Mammary epithelial cell (primary cell): ENCODE data around the gene JMJD7.

Experiments used
- EZH2 ChIP-seq: IDR thresholded peaks from 2 replicates; pipeline ENCODE4 v1.6.1; 2012; ENCODE audit warnings: low read length, inconsistent platforms, borderline replicate concordance
- TF ChIP-seq, protein P1 (sequence below), 2 donors: IDR thresholded peaks in 1 of 2; conservative IDR thresholded peaks in 1 of 2; 2 replicates each; pipeline ENCODE4 v1.5.1; 2011 to 2012; ENCODE audit warnings: inconsistent platforms in 2 of 2, low read length in 2 of 2, mild to moderate bottlenecking in 2 of 2, control low read depth in 1 of 2, low read depth in 1 of 2; ENCODE audit not compliant: insufficient read depth in 1 of 2; ENCODE audit errors: extremely low read depth in 1 of 2

DNA sequence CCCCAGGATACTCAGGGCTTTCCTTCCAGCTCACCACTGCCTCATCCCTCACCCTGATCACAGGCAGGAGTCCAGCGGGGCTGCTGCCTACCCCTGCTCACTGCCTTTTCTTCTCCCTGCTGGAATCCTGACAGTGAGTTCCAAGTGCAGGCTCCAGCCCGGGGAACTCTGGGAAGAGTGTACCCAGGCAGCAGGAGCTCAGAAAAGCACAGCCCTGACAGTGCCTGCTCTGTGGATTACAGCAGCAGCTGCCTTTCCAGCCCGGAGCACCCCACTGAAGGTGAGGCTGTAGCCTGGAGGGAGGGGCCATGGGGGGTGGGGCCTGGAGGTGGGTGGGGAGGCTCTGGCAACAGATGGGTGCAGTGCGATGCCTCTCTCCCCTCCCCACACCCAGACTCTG is 6.1 kb upstream of the JMJD7 start:
- TF ChIP-seq, protein P1, sequence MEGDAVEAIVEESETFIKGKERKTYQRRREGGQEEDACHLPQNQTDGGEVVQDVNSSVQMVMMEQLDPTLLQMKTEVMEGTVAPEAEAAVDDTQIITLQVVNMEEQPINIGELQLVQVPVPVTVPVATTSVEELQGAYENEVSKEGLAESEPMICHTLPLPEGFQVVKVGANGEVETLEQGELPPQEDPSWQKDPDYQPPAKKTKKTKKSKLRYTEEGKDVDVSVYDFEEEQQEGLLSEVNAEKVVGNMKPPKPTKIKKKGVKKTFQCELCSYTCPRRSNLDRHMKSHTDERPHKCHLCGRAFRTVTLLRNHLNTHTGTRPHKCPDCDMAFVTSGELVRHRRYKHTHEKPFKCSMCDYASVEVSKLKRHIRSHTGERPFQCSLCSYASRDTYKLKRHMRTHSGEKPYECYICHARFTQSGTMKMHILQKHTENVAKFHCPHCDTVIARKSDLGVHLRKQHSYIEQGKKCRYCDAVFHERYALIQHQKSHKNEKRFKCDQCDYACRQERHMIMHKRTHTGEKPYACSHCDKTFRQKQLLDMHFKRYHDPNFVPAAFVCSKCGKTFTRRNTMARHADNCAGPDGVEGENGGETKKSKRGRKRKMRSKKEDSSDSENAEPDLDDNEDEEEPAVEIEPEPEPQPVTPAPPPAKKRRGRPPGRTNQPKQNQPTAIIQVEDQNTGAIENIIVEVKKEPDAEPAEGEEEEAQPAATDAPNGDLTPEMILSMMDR (conservative IDR thresholded peaks at IDR 0.05 in 1 of 2, IDR thresholded peaks at IDR 0.05 in 1 of 2; ENCODE audit: extremely low read depth in 1 of 2, insufficient read depth in 1 of 2, low read depth in 1 of 2, low read length in 2 of 2): no peak
- no peak for TF ChIP-seq EZH2
